GM12873 (cell line): Measurements from ENCODE around the gene FAM53B.

ENCODE experiments used
- TF ChIP-seq, protein P1 (sequence below): IDR thresholded peaks from 2 replicates; pipeline ENCODE4 v1.5.1; 2012; ENCODE audit warnings: low read depth, mild to moderate bottlenecking, moderate library complexity, low read length, control low read depth; ENCODE audit not compliant: insufficient read depth; ENCODE audit errors: missing control alignments

The FAM53B gene

DNA sequence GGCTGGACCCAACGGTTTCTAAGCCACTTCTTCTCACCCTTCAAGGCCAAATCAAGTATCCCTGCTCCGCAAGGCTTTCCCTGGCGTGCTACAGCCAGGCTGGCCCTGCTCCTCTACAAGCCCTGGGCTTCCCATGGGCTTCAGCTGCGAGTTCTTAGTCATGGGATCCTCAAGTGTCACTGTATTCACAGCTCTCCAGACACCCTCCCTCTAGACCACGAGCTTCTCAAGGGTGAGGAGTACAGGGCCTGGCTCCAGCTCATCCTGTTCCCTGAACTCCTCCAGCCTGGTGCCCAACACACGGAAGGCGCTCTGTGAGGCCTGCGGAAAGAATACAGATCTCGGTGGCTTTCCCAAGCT lies 38.8 kb downstream of the FAM53B start:
- TF ChIP-seq, protein P1, sequence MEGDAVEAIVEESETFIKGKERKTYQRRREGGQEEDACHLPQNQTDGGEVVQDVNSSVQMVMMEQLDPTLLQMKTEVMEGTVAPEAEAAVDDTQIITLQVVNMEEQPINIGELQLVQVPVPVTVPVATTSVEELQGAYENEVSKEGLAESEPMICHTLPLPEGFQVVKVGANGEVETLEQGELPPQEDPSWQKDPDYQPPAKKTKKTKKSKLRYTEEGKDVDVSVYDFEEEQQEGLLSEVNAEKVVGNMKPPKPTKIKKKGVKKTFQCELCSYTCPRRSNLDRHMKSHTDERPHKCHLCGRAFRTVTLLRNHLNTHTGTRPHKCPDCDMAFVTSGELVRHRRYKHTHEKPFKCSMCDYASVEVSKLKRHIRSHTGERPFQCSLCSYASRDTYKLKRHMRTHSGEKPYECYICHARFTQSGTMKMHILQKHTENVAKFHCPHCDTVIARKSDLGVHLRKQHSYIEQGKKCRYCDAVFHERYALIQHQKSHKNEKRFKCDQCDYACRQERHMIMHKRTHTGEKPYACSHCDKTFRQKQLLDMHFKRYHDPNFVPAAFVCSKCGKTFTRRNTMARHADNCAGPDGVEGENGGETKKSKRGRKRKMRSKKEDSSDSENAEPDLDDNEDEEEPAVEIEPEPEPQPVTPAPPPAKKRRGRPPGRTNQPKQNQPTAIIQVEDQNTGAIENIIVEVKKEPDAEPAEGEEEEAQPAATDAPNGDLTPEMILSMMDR, result no peak

- TF ChIP-seq, protein P1, result no peak
Measured at GRCh38 chr10:124704428-124705380, 39.5 kb downstream of the FAM53B start.

- TF ChIP-seq, protein P1, result no peak
Measured at GRCh38 chr10:124703778-124704427, 40.3 kb downstream of the FAM53B start.

DNA sequence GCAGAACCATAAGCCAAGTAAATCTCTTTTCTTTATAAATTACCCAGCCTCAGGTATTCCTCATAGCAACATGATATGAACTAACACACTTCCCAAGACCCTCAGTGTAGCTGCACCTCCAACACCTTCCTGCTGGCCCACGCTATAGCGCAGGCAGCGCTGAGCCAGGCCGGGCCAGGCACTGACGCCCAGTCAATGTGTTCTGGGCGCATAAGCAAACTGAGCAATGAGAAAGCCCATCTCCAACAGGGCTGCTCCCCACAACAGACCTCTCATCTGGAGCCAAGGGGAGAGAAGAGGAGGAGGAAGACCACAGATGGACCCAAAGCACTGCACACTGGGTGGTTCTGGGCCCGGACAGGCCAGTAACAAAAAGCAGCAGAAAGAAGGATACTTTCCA lies 40.8 kb downstream of the FAM53B start:
- TF ChIP-seq, protein P1, result no peak

DNA sequence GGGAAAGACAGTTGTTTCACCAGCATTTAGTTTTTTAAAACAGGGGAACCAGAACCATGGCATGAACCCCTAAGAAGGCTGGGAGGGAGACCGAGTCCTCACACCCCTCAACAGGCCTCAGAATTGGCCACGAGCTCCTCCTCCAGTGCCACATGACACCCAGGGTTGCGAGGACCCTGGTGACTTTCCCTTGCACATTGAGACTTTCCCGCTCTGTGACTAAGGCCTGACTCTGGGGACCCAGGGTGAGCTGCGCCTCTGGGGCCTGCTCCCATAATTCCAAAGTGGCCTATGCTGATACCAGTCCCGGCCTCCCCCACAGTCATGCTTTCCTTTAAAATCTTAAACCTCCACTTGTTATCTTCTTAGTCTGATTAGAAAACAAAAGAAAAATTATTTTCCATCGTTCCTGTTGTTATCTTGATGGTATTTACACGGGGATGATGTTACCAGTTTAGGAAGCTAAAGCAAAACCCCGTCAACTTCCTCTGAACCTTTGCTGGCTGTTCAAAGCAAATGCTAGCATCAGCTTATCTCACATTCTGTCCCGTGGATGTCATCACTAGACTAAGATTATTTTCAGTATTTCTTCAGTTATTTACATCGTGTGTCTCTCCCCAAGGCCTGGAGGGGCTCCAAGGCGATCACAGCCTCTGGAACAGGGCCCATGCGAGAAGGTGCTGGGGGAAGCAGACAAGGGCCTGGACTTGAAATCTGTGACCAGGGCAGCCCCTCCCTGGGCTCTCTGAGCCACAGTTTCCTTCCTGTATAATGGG lies 42.1 kb downstream of the FAM53B start:
- TF ChIP-seq, protein P1, result no peak

GRCh38 chr10:124701435-124701834 lies 42.7 kb downstream of the FAM53B start:
- TF ChIP-seq, protein P1, result no peak

- TF ChIP-seq, protein P1, result no peak
Measured at GRCh38 chr10:124701038-124701365, 43.2 kb downstream of the FAM53B start.
